A549 treated with CpdA at 1 μM for 4 hours (cell line): ENCODE measurements around the gene TGFB2. TPM values are rescaled to one million over a fixed set of nuclear protein-coding genes. Genes with fewer than 3 reads are reported as not detected.

Experiments used
- total RNA-seq: library from RNA; stranded (reverse); fragments of 200-300 nt; extraction: Qiagen RNA extraction; gene quantifications from 5 replicates; pipeline ENCODE4 v1.2.3, GENCODE V29; 2022; ENCODE audit warnings: low read depth

The TGFB2 gene
- total RNA-seq = 23.7 to 31.9 TPM (median 27.5 TPM) in 5 replicates

DNA sequence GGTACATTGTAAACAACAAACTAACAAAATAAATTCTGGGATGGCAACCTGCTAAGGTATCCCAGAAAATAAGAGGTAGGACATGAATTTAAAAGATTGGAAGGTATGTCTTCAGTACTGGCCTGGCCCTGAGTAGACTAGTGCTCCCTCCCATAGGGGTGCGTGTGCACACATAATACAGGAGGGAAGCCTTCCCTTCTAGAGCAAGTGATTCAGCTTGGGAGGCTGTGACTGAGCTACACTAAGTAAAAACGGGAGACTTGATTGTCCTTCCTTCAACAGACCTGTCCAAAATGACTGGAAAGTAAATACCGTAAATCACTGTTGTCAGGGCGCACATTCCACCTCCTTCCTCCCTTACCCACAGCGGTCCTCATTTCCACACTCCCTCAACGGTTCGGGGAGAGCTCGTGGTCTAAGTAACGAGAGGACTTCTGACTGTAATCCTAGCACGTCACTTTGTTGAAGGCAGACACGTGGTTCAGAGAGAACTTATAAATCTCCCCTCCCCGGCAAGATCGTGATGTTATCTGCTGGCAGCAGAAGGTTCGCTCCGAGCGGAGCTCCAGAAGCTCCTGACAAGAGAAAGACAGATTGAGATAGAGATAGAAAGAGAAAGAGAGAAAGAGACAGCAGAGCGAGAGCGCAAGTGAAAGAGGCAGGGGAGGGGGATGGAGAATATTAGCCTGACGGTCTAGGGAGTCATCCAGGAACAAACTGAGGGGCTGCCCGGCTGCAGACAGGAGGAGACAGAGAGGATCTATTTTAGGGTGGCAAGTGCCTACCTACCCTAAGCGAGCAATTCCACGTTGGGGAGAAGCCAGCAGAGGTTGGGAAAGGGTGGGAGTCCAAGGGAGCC, at the start of gene TGFB2:
TSS of gene TGFB2 (plus strand) at position 523 of the 859 bp plus-strand sequence. CDS start 1,366 bp downstream, outside the sequence.

Other genes with a start within 250 kb of the TGFB2 start
- 23.5 to 30.1 TPM (median 26.3 TPM) in 5 replicates for gene RRP15, start 60.0 kb upstream of the TGFB2 start, total RNA-seq